ENCODE measurements around the gene SF1. TPM values are rescaled to one million over a fixed set of nuclear protein-coding genes. Genes with fewer than 3 reads are reported as not detected.
A peak's percentile ranks its signal among the peaks of the same experiment; 100 is the strongest.

The SF1 gene
- total and polyA plus RNA-seq, 9 of the 15 experiments (the other 6 are each of a cell fraction or from before 2014, with no cell fraction given), result 13.1 to 334 (median 111) TPM

GRCh38 chr11:64739871-64740270, 38.5 kb downstream of the SF1 start:
- FAIRE-seq, result no peak
- Histone ChIP-seq H3K27ac (ENCODE audit: extremely low read depth, low read depth, low read length) (no peak overlapping the region), H3K79me2 (ENCODE audit: control insufficient read depth, insufficient read depth, low read length) (no peaks in the 10 kb centered on the region), H3K4me1 (replicated peaks in 1 of 2; ENCODE audit: control insufficient read depth in 2 of 2, insufficient read depth in 2 of 2, low read length in 2 of 2) (peaks cover 5 to 58% of the 10 kb centered on the region in 2 experiments; a peak in 3 of 5 replicates), H3K4me3 (no peak overlapping the region), H2AFZ (ENCODE audit: low read depth, low read length) (no peak overlapping the region), H3K9me3 (replicated peaks; ENCODE audit: control insufficient read depth, insufficient read depth, low read depth, low read length) (no peaks in the 10 kb centered on the region), H3K4me2 (ENCODE audit: insufficient read depth, low read length) (no peak overlapping the region), H3K9ac (ENCODE audit: insufficient read depth in 1 of 2, low read depth in 2 of 2, low read length in 2 of 2) (0 out of 4 replicates have a peak overlapping the region, but pooled peaks of 1 of the 2 experiments have one; percentile 69), H3K36me3 (ENCODE audit: control insufficient read depth, insufficient read depth, low read length) (no peaks in the 10 kb centered on the region), H4K20me1 (replicated peaks; ENCODE audit: control insufficient read depth, insufficient read depth, low read length) (no peaks in the 10 kb centered on the region; the same call in 1 of the 2 replicates), H3K9me1 (ENCODE audit: control insufficient read depth, insufficient read depth, low read length) (no peaks in the 10 kb centered on the region), H3K27me3 (ENCODE audit: control insufficient read depth in 2 of 2, insufficient read depth in 2 of 2, low read length in 2 of 2) (peaks cover 0 to 3% of the 10 kb centered on the region in 2 experiments; a peak in 3 of 5 replicates)
- 55% methylated on average over 10 of the region's 12 CpGs for WGBS (ENCODE audit: insufficient coverage, low coverage, missing lambda C conversion rate)
- CTCF ChIA-PET (ENCODE audit: low intra/inter-chr PET ratio), result no interaction called here
- intact Hi-C loops (cut with micrococcal nuclease), result loop anchor here (5.0 kb wide), 1 partner anchor 83 kb away; no protein-coding TSS in a partner anchor
- peak; percentile 22; the same call in 1 of the 2 replicates for TF ChIP-seq NFE2 (IDR thresholded peaks at IDR 0.05; ENCODE audit: low read depth)
- TF ChIP-seq ZBTB7A (IDR thresholded peaks at IDR 0.05; ENCODE audit: borderline replicate concordance, control insufficient read depth, low read depth, low read length), result 0 out of 2 replicates have a peak, but pooled peaks have one; percentile 48
- TF ChIP-seq RBFOX2 (IDR thresholded peaks at IDR 0.05; ENCODE audit: low read depth, low read length), result 0 out of 2 replicates have a peak, but pooled peaks have one; percentile 20
- TF ChIP-seq, protein P1, sequence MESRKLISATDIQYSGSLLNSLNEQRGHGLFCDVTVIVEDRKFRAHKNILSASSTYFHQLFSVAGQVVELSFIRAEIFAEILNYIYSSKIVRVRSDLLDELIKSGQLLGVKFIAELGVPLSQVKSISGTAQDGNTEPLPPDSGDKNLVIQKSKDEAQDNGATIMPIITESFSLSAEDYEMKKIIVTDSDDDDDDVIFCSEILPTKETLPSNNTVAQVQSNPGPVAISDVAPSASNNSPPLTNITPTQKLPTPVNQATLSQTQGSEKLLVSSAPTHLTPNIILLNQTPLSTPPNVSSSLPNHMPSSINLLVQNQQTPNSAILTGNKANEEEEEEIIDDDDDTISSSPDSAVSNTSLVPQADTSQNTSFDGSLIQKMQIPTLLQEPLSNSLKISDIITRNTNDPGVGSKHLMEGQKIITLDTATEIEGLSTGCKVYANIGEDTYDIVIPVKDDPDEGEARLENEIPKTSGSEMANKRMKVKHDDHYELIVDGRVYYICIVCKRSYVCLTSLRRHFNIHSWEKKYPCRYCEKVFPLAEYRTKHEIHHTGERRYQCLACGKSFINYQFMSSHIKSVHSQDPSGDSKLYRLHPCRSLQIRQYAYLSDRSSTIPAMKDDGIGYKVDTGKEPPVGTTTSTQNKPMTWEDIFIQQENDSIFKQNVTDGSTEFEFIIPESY (CRISPR knock-in tag; IDR thresholded peaks at IDR 0.05), result peak; percentile 52; the same call in 1 of the 2 replicates
- no peak for TF ChIP-seq ZNF140 (CRISPR knock-in tag; IDR thresholded peaks at IDR 0.05)
- DNase-seq (ENCODE audit: extremely low read depth in 1 of 4, low spot score in 3 of 4), result no peak
- ATAC-seq, result no peak
- in situ Hi-C loops (cut with MboI), result loop anchor here (5.0 kb wide), 1 partner anchor 78 kb away; no protein-coding TSS in a partner anchor
- BruUV-seq (replicated peaks), result no TSS peak
- POLR2A ChIA-PET, result interaction anchor here (0.6 kb wide), 1 partner anchor 100 kb away, joined by 4 read pairs; no protein-coding TSS in a partner anchor

Data from K562 (cell line).